ENCODE measurements around the gene CSK. TPM values are rescaled to one million over a fixed set of nuclear protein-coding genes. Genes with fewer than 3 reads are reported as not detected.

CSK gene
- total and polyA plus RNA-seq, 2 experiments from 2014 or later, result 13.6 to 27.5 TPM

- Histone ChIP-seq H3K4me2 (no peak overlapping the region), H3K27ac (ENCODE audit: low read depth) (no peak overlapping the region), H3K9me2 (ENCODE audit: insufficient read depth) (no peaks in the 10 kb centered on the region), H3K4me3 (no peak overlapping the region), H3F3A (replicated peaks; ENCODE audit: low read depth) (0 out of 2 replicates have a peak, but pooled peaks cover 5% of the 10 kb centered on the region), H3K36me3 (ENCODE audit: insufficient read depth) (no peaks in the 10 kb centered on the region), H3K79me2 (replicated peaks; ENCODE audit: insufficient read depth) (no peaks in the 10 kb centered on the region), H4K20me1 (replicated peaks; ENCODE audit: insufficient read depth) (no peaks in the 10 kb centered on the region), H2AFZ (no peak overlapping the region), H3K4me1 (ENCODE audit: insufficient read depth) (peaks cover 9% of the 10 kb centered on the region), H3K27me3 (ENCODE audit: insufficient read depth) (no peaks in the 10 kb centered on the region)
- no peak for DNase-seq (ENCODE audit: low spot score)
- Mint-ChIP-seq H3K9me3 (no peaks in the 10 kb centered on the region), H3K36me3 (ENCODE audit: low read depth) (peaks cover 33% of the 10 kb centered on the region), H3K27me3 (ENCODE audit: insufficient read depth, low read depth, poor library complexity) (peaks cover 14% of the 10 kb centered on the region), H3K27ac (no peak overlapping the region), H3K4me1 (peaks cover 20% of the 10 kb centered on the region), H3K4me3 (no peak overlapping the region)
- no peak for ATAC-seq
- no peak for TF ChIP-seq EZH2phosphoT487 (IDR thresholded peaks at IDR 0.05; ENCODE audit: unreplicated experiment)
- no peak for TF ChIP-seq ZNF462 (CRISPR knock-in tag; IDR thresholded peaks at IDR 0.05)
- TF ChIP-seq ETS1 (IDR thresholded peaks at IDR 0.05), result no peak
- no peak for TF ChIP-seq NANOG (IDR thresholded peaks at IDR 0.05; ENCODE audit: borderline replicate concordance)
- TF ChIP-seq CREB1 (CRISPR knock-in tag; IDR thresholded peaks at IDR 0.05; ENCODE audit: low read depth), result no peak
- no peak for TF ChIP-seq EZH2 (IDR thresholded peaks at IDR 0.05; ENCODE audit: low read depth, unreplicated experiment)
- no peak for TF ChIP-seq STAT1 (IDR thresholded peaks at IDR 0.05; ENCODE audit: unreplicated experiment)
Measured at GRCh38 chr15:74845581-74845980, 63.7 kb downstream of the CSK start.

Measured in GM23338 (cell line).